ENCODE measurements around the gene GPS2.
A peak's percentile ranks its signal among the peaks of the same experiment; 100 is the strongest.

GPS2 gene

GRCh38 chr17:7292194-7292593 is 23.0 kb downstream of the GPS2 start:
- DNase-seq = no peak

GRCh38 chr17:7290685-7291084 is 24.5 kb downstream of the GPS2 start:
- DNase-seq = no peak

GRCh38 chr17:7290166-7290565 is 25.0 kb downstream of the GPS2 start:
- DNase-seq = no peak

GRCh38 chr17:7289256-7290032 is 25.7 kb downstream of the GPS2 start:
- no peak for DNase-seq

GRCh38 chr17:7285679-7286078 is 29.5 kb downstream of the GPS2 start:
- no peak for DNase-seq

GRCh38 chr17:7284911-7285310 is 30.2 kb downstream of the GPS2 start:
- no peak for DNase-seq

- no peak for DNase-seq
These were observed 31.5 kb downstream of the GPS2 start for GRCh38 chr17:7283471-7284216.

- no peak for DNase-seq
These were observed 32.3 kb downstream of the GPS2 start for GRCh38 chr17:7282752-7283321.

GRCh38 chr17:7281953-7282751 is 33.0 kb downstream of the GPS2 start:
- DNase-seq = no peak

GRCh38 chr17:7281074-7281952 is 33.8 kb downstream of the GPS2 start, which contains the start of gene SLC2A4:
SLC2A4 (plus strand) TSS chr17:7281718; CDS start chr17:7281935, 217 bp downstream.
- DNase-seq = peak; percentile 24

GRCh38 chr17:7280519-7281073 is 34.6 kb downstream of the GPS2 start:
- DNase-seq = peak; percentile 61

GRCh38 chr17:7279448-7279847 is 35.7 kb downstream of the GPS2 start:
- DNase-seq = no peak

GRCh38 chr17:7266784-7267183 is 48.4 kb downstream of the GPS2 start:
- no peak for DNase-seq

GRCh38 chr17:7263801-7264078 is 51.4 kb downstream of the GPS2 start:
- DNase-seq = no peak

GRCh38 chr17:7262935-7263800 is 52.0 kb downstream of the GPS2 start:
- no peak for DNase-seq

All from NCI-H1092 treated with DMSO at 0.1 percent for 48 hours (cell line).